Measurements from ENCODE around the gene FAM81A. TPM values are rescaled to one million over a fixed set of nuclear protein-coding genes. Genes with fewer than 3 reads are reported as not detected.
A peak's percentile ranks its signal among the peaks of the same experiment; 100 is the strongest.
"Not testable (repeated sequence)": the region's sequence is repeated elsewhere in the genome, so short reads cannot be mapped to it uniquely, and the experiment has no call there.

FAM81A gene
- polyA plus RNA-seq, 1 donor from 2014 or later = 5.0 TPM

- no peaks in the 10 kb centered on the region for H3K9me3 ChIP-seq (ENCODE audit: low read length)
- H3K79me2 ChIP-seq (replicated peaks; ENCODE audit: insufficient read depth, low read length) = no peaks in the 10 kb centered on the region
- H3K36me3 ChIP-seq (ENCODE audit: insufficient read depth, low read length) = no peaks in the 10 kb centered on the region
- H3K9me2 ChIP-seq (ENCODE audit: insufficient read depth, low read length) = no peaks in the 10 kb centered on the region
- no peaks in the 10 kb centered on the region for H3F3A ChIP-seq (ENCODE audit: insufficient read depth, low read length, poor library complexity, severe bottlenecking)
- H3K4me3 ChIP-seq (ENCODE audit: low read length) = no peak overlapping the region
- peak overlapping the region; percentile 38 for H3K9ac ChIP-seq (ENCODE audit: low read length)
- H3K27ac ChIP-seq (ENCODE audit: low read length) = peak overlapping the region; percentile 65
- no peaks in the 10 kb centered on the region for H4K20me1 ChIP-seq (ENCODE audit: insufficient read depth)
- TF ChIP-seq TAF1 (IDR thresholded peaks at IDR 0.05; ENCODE audit: low read depth) (no peak), REST (IDR thresholded peaks at IDR 0.05; ENCODE audit: borderline replicate concordance) (no peak), EP300 (conservative IDR thresholded peaks at IDR 0.05; ENCODE audit: poor library complexity, severe bottlenecking) (no peak), RAD21 (conservative IDR thresholded peaks at IDR 0.05) (no peak), EZH2 (IDR thresholded peaks at IDR 0.05; ENCODE audit: borderline replicate concordance, insufficient read depth, low read length, poor library complexity, severe bottlenecking) (no peak)
- no peak overlapping the region for H3K4me2 ChIP-seq (ENCODE audit: low read length)
- H3K27me3 ChIP-seq (ENCODE audit: insufficient read depth, low read depth, low read length) = no peaks in the 10 kb centered on the region
- peak overlapping the region; percentile 27 for H2AFZ ChIP-seq (ENCODE audit: low read depth, low read length)
Measured at GRCh38 chr15:59523702-59524101, 85.7 kb downstream of the FAM81A start.

GRCh38 chr15:59524331-59524731 lies 86.3 kb downstream of the FAM81A start:
- Histone ChIP-seq H4K20me1 (ENCODE audit: insufficient read depth) (no peaks in the 10 kb centered on the region), H3K9me2 (ENCODE audit: insufficient read depth, low read length) (no peaks in the 10 kb centered on the region), H3K27me3 (ENCODE audit: insufficient read depth, low read depth, low read length) (no peaks in the 10 kb centered on the region), H3K36me3 (ENCODE audit: insufficient read depth, low read length) (no peaks in the 10 kb centered on the region), H3K4me2 (ENCODE audit: low read length) (no peak overlapping the region), H3K4me3 (ENCODE audit: low read length) (no peak overlapping the region), H3F3A (ENCODE audit: insufficient read depth, low read length, poor library complexity, severe bottlenecking) (no peaks in the 10 kb centered on the region), H2AFZ (ENCODE audit: low read depth, low read length) (peak overlapping the region; percentile 9), H3K27ac (ENCODE audit: low read length) (peak overlapping the region; percentile 65), H3K79me2 (replicated peaks; ENCODE audit: insufficient read depth, low read length) (no peaks in the 10 kb centered on the region), H3K9ac (ENCODE audit: low read length) (peak overlapping the region; percentile 38), H3K9me3 (ENCODE audit: low read length) (no peaks in the 10 kb centered on the region)
- TF ChIP-seq MXI1 (conservative IDR thresholded peaks at IDR 0.05; ENCODE audit: poor library complexity, severe bottlenecking) (no peak), EP300 (conservative IDR thresholded peaks at IDR 0.05; ENCODE audit: poor library complexity, severe bottlenecking) (peak; percentile 31), TAF1 (IDR thresholded peaks at IDR 0.05; ENCODE audit: low read depth) (no peak), REST (IDR thresholded peaks at IDR 0.05; ENCODE audit: borderline replicate concordance) (no peak), RAD21 (conservative IDR thresholded peaks at IDR 0.05) (no peak), EZH2 (IDR thresholded peaks at IDR 0.05; ENCODE audit: borderline replicate concordance, insufficient read depth, low read length, poor library complexity, severe bottlenecking) (no peak), CTCF (IDR thresholded peaks at IDR 0.05; ENCODE audit: poor library complexity, severe bottlenecking) (no peak), SMC3 (conservative IDR thresholded peaks at IDR 0.05; ENCODE audit: poor library complexity) (no peak), POLR2AphosphoS5 (IDR thresholded peaks at IDR 0.05) (peak; percentile 24)

GRCh38 chr15:59526466-59526865 lies 88.5 kb downstream of the FAM81A start:
- H3K27me3 ChIP-seq (ENCODE audit: insufficient read depth, low read depth, low read length); H3F3A ChIP-seq (ENCODE audit: insufficient read depth, low read length, poor library complexity, severe bottlenecking); H3K9ac ChIP-seq (ENCODE audit: low read length); H2AFZ ChIP-seq (ENCODE audit: low read depth, low read length); H3K9me3 ChIP-seq (ENCODE audit: low read length); H3K9me2 ChIP-seq (ENCODE audit: insufficient read depth, low read length); H3K4me2 ChIP-seq (ENCODE audit: low read length); H3K79me2 ChIP-seq (replicated peaks; ENCODE audit: insufficient read depth, low read length); H3K36me3 ChIP-seq (ENCODE audit: insufficient read depth, low read length); H3K4me3 ChIP-seq (ENCODE audit: low read length); H4K20me1 ChIP-seq (ENCODE audit: insufficient read depth); H3K27ac ChIP-seq (ENCODE audit: low read length): not testable (repeated sequence)
